Heart right ventricle (tissue), 16 donors: Measurements from ENCODE around the gene TMPRSS13. TPM values are rescaled to one million over a fixed set of nuclear protein-coding genes. Genes with fewer than 3 reads are reported as not detected.

Experiments
- ATAC-seq, 8 donors: fragments of 200-7000 bp; cut with Tn5 transposase; one replicate each; pipeline ENCODE4 v1.9.1; 2020; ENCODE audit warnings: mild to moderate bottlenecking in 8 of 8, moderate library complexity in 8 of 8, moderate number of reproducible peaks in 1 of 8
- DNase-seq, 2 donors: peaks; one replicate each; pipeline ENCODE4 v3.0.0-alpha.2; 2020
- H3K27ac ChIP-seq, 10 donors: fragments of 200-600 bp; sonication (generic) in 2 of 10; one replicate each; pipeline versions ENCODE4 v1.5.0 to v1.8.0; 2020 to 2022; ENCODE audit warnings: mild to moderate bottlenecking in 3 of 10
- H3K27me3 ChIP-seq, 7 donors: fragments of 200-600 bp; one replicate each; pipeline ENCODE4 v1.8.0; 2021 to 2022; ENCODE audit warnings: mild to moderate bottlenecking in 2 of 7
- H3K36me3 ChIP-seq, 9 donors: fragments of 200-600 bp; sonication (generic) in 1 of 9; one replicate each; pipeline versions ENCODE4 v1.5.0 to v1.8.0; 2020 to 2022; ENCODE audit warnings: mild to moderate bottlenecking in 2 of 9
- H3K4me1 ChIP-seq, 9 donors: fragments of 200-600 bp; sonication (generic) in 1 of 9; one replicate each; pipeline versions ENCODE4 v1.5.0 to v1.8.0; 2020 to 2022; ENCODE audit warnings: mild to moderate bottlenecking in 4 of 9
- H3K4me3 ChIP-seq, 10 donors: fragments of 200-600 bp; sonication (generic) in 2 of 10; one replicate each; pipeline versions ENCODE4 v1.5.0 to v1.8.0; 2020 to 2022; ENCODE audit warnings: mild to moderate bottlenecking in 7 of 10, moderate library complexity in 2 of 10
- H3K9me3 ChIP-seq, 11 donors: fragments of 200-600 bp in 10 of 11; sonication (generic) in 2 of 11; one replicate each; pipeline versions ENCODE4 v1.5.0 to v1.8.0; 2013 to 2022; ENCODE audit warnings: mild to moderate bottlenecking in 2 of 11, control low read depth in 1 of 11, moderate library complexity in 1 of 11
- CTCF ChIP-seq, 9 donors: fragments of 200-600 bp; sonication (generic) in 2 of 9; IDR thresholded peaks; one replicate each; pipeline versions ENCODE4 v1.5.0 to v1.8.0; 2021 to 2022; ENCODE audit warnings: antibody characterized with exemption in 9 of 9, mild to moderate bottlenecking in 5 of 9, moderate library complexity in 1 of 9
- WGBS, 2 donors: extraction: QIAGEN DNeasy Blood & Tissue Kit; methylation state at CpG; one replicate each; pipeline ENCODE4 v1.1.7; 2013; ENCODE audit warnings: inconsistent platforms in 1 of 2; 5-methylcytosine and 5-hydroxymethylcytosine counted together
- intact Hi-C, 10 donors: fragments of 100-400 bp; cut with DNase I; formaldehyde crosslinking; loops; one replicate each; pipeline versions ENCODE4 v1.11.1 to v1.14.2; 2022
- polyA plus RNA-seq, 2 donors: library from polyadenylated mRNA; stranded (reverse); fragments of 200-250 nt; gene quantifications; one replicate each; pipeline ENCODE4 v1.2.3, GENCODE V29; 2013
- total RNA-seq, 10 donors: library from RNA; stranded (reverse); fragmentation: NEBNext Ultra II Directional in 3 of 10; extraction: Animal tissue kit (Norgen Biotek cat#: 25700) in 3 of 10; gene quantifications; one replicate each; pipeline versions ENCODE4 v1.2.1 to v1.2.4, GENCODE V29; 2021 to 2023
- donor health status: Arrhythmogenic right ventricular cardiomyopathy.
- donor health status: ischemic (EF 13 %, LVEDD 7.1; RV severe dilation, severe dysfunction).
- donor health status: healthy with polysubstance abuse.
- donor health status: DM: no; HTN: yes; CAD: no.
- donor health status: DM: no; HTN: no; CAD: no.
- donor health status: ischemic (EF 25% LVEDD 6.9; RV normal size, moderate dysfunction).
- donor health status: ischemic (EF 25% LVEDD 5.7; RV mildly dilated, moderate dysfunction).
- donor health status: healthy.
- donor health status: DM: yes; HTN: yes; CAD: no.
- donor health status: Ischemic cardiomyopathy.
- donor health status: ischemic (EF 35%, LVEDD 5.7; RV mildly dilated, moderate dysfunction).
- donor health status: nonischemic (EF 11% LVEDD 7.7; RV severe dilation, severe dysfunction).
- donor health status: DM: yes; HTN: yes; CAD: no.
- donor health status: PGD.
- donor health status: ischemic (EF 29% LVEDD 5.4; RV normal size, mild dysfunction).
- donor health status: nonischemic (EF 23%, LVEDD 6.1; RV moderate dilation, normal function).

The TMPRSS13 gene
- total and polyA plus RNA-seq, 12 donors = 0.03 to 0.32 (median 0.18) TPM; not detected in 7

- ATAC-seq = peak; percentile 40 to 82 (median 72)
- Histone ChIP-seq H3K27me3 (peaks cover 0 to 14% (median 0%) of the 10 kb centered on the region in 7 donors), H3K4me1 (peaks cover 0 to 64% (median 0%) of the 10 kb centered on the region in 9 donors), H3K27ac (peak overlapping the region in 1 of 10 donors; percentile 80), H3K4me3 (no peak overlapping the region), H3K9me3 (no peaks in the 10 kb centered on the region), H3K36me3 (no peaks in the 10 kb centered on the region)
- intact Hi-C loops = no loop called here
- WGBS, 2 donors = 75 to 84% methylated on average over 4 of the region's 4 CpGs
- no peak for DNase-seq
- no peak for TF ChIP-seq CTCF (IDR thresholded peaks at IDR 0.05)
Measured at GRCh38 chr11:117970400-117971024, 41.3 kb upstream of the TMPRSS13 start.

- Histone ChIP-seq H3K27me3 (peaks cover 0 to 14% (median 0%) of the 10 kb centered on the region in 7 donors), H3K36me3 (no peaks in the 10 kb centered on the region), H3K4me1 (peaks cover 0 to 63% (median 0%) of the 10 kb centered on the region in 9 donors), H3K27ac (peak overlapping the region in 1 of 10 donors; percentile 80), H3K9me3 (no peaks in the 10 kb centered on the region), H3K4me3 (no peak overlapping the region)
- intact Hi-C loops = no loop called here
- no peak for DNase-seq
- 92 to 98% methylated on average over 5 of the region's 5 CpGs for WGBS, 2 donors
- no peak for TF ChIP-seq CTCF (IDR thresholded peaks at IDR 0.05)
- ATAC-seq = no peak
Measured at GRCh38 chr11:117969160-117969991, 40.2 kb upstream of the TMPRSS13 start.

- Histone ChIP-seq H3K27ac (no peak overlapping the region), H3K9me3 (no peaks in the 10 kb centered on the region), H3K36me3 (no peaks in the 10 kb centered on the region), H3K4me3 (no peak overlapping the region), H3K27me3 (peaks cover 0 to 10% (median 0%) of the 10 kb centered on the region in 7 donors), H3K4me1 (peaks cover 0 to 39% (median 0%) of the 10 kb centered on the region in 9 donors)
- DNase-seq = no peak
- 66 to 75% methylated on average over 8 of the region's 8 CpGs for WGBS, 2 donors
- ATAC-seq = no peak
- no peak for TF ChIP-seq CTCF (IDR thresholded peaks at IDR 0.05)
- intact Hi-C loops = no loop called here
Measured at GRCh38 chr11:117966908-117967307, 37.7 kb upstream of the TMPRSS13 start.

GRCh38 chr11:117962826-117963225 is 33.6 kb upstream of the TMPRSS13 start:
- Histone ChIP-seq H3K36me3 (no peaks in the 10 kb centered on the region), H3K4me1 (peaks cover 0 to 16% (median 0%) of the 10 kb centered on the region in 9 donors), H3K9me3 (peaks cover 0 to 10% (median 0%) of the 10 kb centered on the region in 11 donors), H3K27ac (no peak overlapping the region), H3K4me3 (no peak overlapping the region), H3K27me3 (peaks cover 0 to 3% (median 0%) of the 10 kb centered on the region in 7 donors)
- 96 to 98% methylated on average over 3 of the region's 3 CpGs for WGBS, 2 donors
- intact Hi-C loops = no loop called here
- no peak for TF ChIP-seq CTCF (IDR thresholded peaks at IDR 0.05)
- no peak for ATAC-seq
- no peak for DNase-seq
